ENCODE data around the gene VSIR.
A peak's percentile ranks its signal among the peaks of the same experiment; 100 is the strongest.

VSIR gene

GRCh38 chr10:71727105-71727737, 46.1 kb downstream of the VSIR start:
- DNase-seq, result no peak

GRCh38 chr10:71726580-71727104, 46.7 kb downstream of the VSIR start:
- DNase-seq, result no peak

GRCh38 chr10:71725998-71726579, 47.2 kb downstream of the VSIR start:
- DNase-seq, result no peak

- no peak for DNase-seq
Measured at GRCh38 chr10:71725249-71725648, 48.1 kb downstream of the VSIR start.

GRCh38 chr10:71724539-71724938, 48.8 kb downstream of the VSIR start:
- no peak for DNase-seq

GRCh38 chr10:71723311-71723710, 50.0 kb downstream of the VSIR start:
- DNase-seq, result no peak

- DNase-seq, result no peak
Measured at GRCh38 chr10:71722849-71723248, 50.5 kb downstream of the VSIR start.

- DNase-seq, result no peak
Measured at GRCh38 chr10:71721313-71721712, 52.0 kb downstream of the VSIR start.

- DNase-seq, result peak; percentile 56
Measured at GRCh38 chr10:71720288-71720687, 53.0 kb downstream of the VSIR start.

GRCh38 chr10:71719464-71720201, 53.7 kb downstream of the VSIR start, which contains the start of gene C10orf105:
Gene C10orf105 (minus strand): TSS chr10:71719778. CDS start chr10:71716337, 3,441 bp downstream.
- DNase-seq, result peak; percentile 61

GRCh38 chr10:71719042-71719441, 54.3 kb downstream of the VSIR start:
- DNase-seq, result no peak

- DNase-seq, result no peak
Measured at GRCh38 chr10:71718165-71718698, 55.1 kb downstream of the VSIR start.

GRCh38 chr10:71717551-71717951, 55.8 kb downstream of the VSIR start:
- no peak for DNase-seq

GRCh38 chr10:71717056-71717455, 56.3 kb downstream of the VSIR start:
- no peak for DNase-seq

- DNase-seq, result no peak
Measured at GRCh38 chr10:71716426-71716825, 56.9 kb downstream of the VSIR start.

GRCh38 chr10:71715860-71716259, 57.5 kb downstream of the VSIR start:
- no peak for DNase-seq

GRCh38 chr10:71715026-71715425, 58.3 kb downstream of the VSIR start:
- DNase-seq, result no peak

- DNase-seq, result no peak
Measured at GRCh38 chr10:71714592-71714991, 58.7 kb downstream of the VSIR start.

- no peak for DNase-seq
Measured at GRCh38 chr10:71714031-71714410, 59.3 kb downstream of the VSIR start.

- DNase-seq, result peak; percentile 40
Measured at GRCh38 chr10:71713135-71714030, 59.9 kb downstream of the VSIR start.

GRCh38 chr10:71712572-71713134, 60.7 kb downstream of the VSIR start:
- DNase-seq, result no peak

- no peak for DNase-seq
Measured at GRCh38 chr10:71712170-71712569, 61.1 kb downstream of the VSIR start.
